Natural killer cell treated with Interleukin-12 subunit alpha and Interleukin-12 subunit beta and Interleukin-15 and Interleukin-18, amount 100 ng/mL, for 72 hours (primary cell): ENCODE measurements around the gene ITPRID1. TPM values are rescaled to one million over a fixed set of nuclear protein-coding genes. Genes with fewer than 3 reads are reported as not detected.

ENCODE experiments used
- ATAC-seq, 2 donors: fragments of 150-1000 bp; cut with Tn5 transposase in 1 of 2; sonication (Bioruptor Pico), chemical (Tn5 transposase) in 1 of 2; 2 replicates each; pipeline ENCODE4 v1.10.0; 2021
- DNase-seq: peaks from one replicate; pipeline ENCODE4 v3.0.0; 2022; ENCODE audit warnings: low spot score
- H3K27ac Mint-ChIP-seq, 2 donors: 1 replicate in 1 of 2; 2 replicates in 1 of 2; pipeline ENCODE4 v1.8.0; 2022; ENCODE audit warnings: mixed read lengths in 2 of 2, mild to moderate bottlenecking in 1 of 2, moderate library complexity in 1 of 2
- H3K27me3 Mint-ChIP-seq, 2 donors: 1 replicate in 1 of 2; 2 replicates in 1 of 2; pipeline ENCODE4 v1.8.0; 2022; ENCODE audit warnings: mixed read lengths in 2 of 2
- H3K36me3 Mint-ChIP-seq: one replicate; pipeline ENCODE4 v1.8.0; 2022; ENCODE audit warnings: mixed read lengths
- H3K4me1 Mint-ChIP-seq, 2 donors: 1 replicate in 1 of 2; 2 replicates in 1 of 2; pipeline ENCODE4 v1.8.0; 2022; ENCODE audit warnings: low read depth in 2 of 2, mixed read lengths in 2 of 2, mild to moderate bottlenecking in 1 of 2
- H3K4me3 Mint-ChIP-seq: one replicate; pipeline ENCODE4 v1.8.0; 2022; ENCODE audit warnings: mixed read lengths
- H3K9me3 Mint-ChIP-seq: 2 replicates; pipeline ENCODE4 v1.8.0; 2022; ENCODE audit warnings: mixed read lengths
- total RNA-seq, 2 donors: library from RNA; stranded (reverse); gene quantifications; one replicate each; pipeline ENCODE4 v1.2.3, GENCODE V29; 2022

Gene ITPRID1
- total RNA-seq, 2 donors from 2014 or later, result not detected

DNA sequence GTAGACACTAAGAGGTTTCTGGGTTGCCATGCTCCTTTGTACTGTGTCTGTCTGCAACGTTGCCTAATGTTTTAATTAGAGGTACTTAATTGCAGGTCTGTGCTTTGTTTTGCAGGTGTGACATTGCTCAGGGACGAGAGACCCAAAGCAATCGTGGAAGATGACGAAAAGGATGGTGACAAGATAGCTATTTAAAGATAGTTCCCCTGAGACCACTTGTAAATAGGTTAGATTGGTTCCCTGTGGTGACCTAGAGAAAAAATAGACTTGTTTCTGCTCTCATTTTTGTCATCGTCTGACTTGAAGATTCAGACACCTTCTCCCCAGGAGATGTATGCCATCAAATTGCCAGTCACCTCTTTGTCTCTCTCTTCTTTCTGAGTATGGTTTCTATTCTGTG is 193.2 kb downstream of the ITPRID1 start:
- Mint-ChIP-seq H3K27me3 (no peaks in the 10 kb centered on the region), H3K9me3 (no peaks in the 10 kb centered on the region), H3K27ac (no peak overlapping the region), H3K4me3 (no peak overlapping the region), H3K4me1 (no peaks in the 10 kb centered on the region), H3K36me3 (no peaks in the 10 kb centered on the region)
- no peak for ATAC-seq
- no peak for DNase-seq

Other genes with a start within 250 kb of the ITPRID1 start
- gene NEUROD6, start 173.4 kb upstream of the ITPRID1 start, total RNA-seq, result not detected
- gene PPP1R17, start 173.1 kb downstream of the ITPRID1 start, total RNA-seq, result not detected